Thoracic aorta (tissue), 2 donors: Measurements from ENCODE around the gene NRTN. TPM values are rescaled to one million over a fixed set of nuclear protein-coding genes. Genes with fewer than 3 reads are reported as not detected.

Experiments
- ATAC-seq: fragments of 150-250 bp; one replicate; pipeline ENCODE4 v1.8.0; 2017; ENCODE audit warnings: low read depth; ENCODE audit not compliant: insufficient number of reproducible peaks, low FRiP score
- DNase-seq: peaks from one replicate; pipeline ENCODE4 v3.0.0-alpha.2; 2020; ENCODE audit warnings: low spot score
- H3K27ac ChIP-seq, 2 donors: fragments of 200-600 bp; sonication (generic); 1 replicate in 1 of 2; 2 replicates in 1 of 2; pipeline ENCODE4 v1.5.1; 2016; ENCODE audit warnings: mild to moderate bottlenecking in 2 of 2, moderate library complexity in 2 of 2
- H3K27me3 ChIP-seq: fragments of 200-600 bp; sonication (generic); replicated peaks from 2 replicates; pipeline ENCODE4 v1.6.0; 2016; ENCODE audit warnings: mild to moderate bottlenecking; ENCODE audit not compliant: insufficient read depth
- H3K36me3 ChIP-seq: fragments of 200-600 bp; sonication (generic); one replicate; pipeline ENCODE4 v1.5.1; 2016
- H3K4me1 ChIP-seq, 2 donors: fragments of 200-600 bp; sonication (generic); 1 replicate in 1 of 2; 2 replicates in 1 of 2; pipeline versions ENCODE4 v1.5.1 to v1.6.0; 2016; ENCODE audit warnings: low read depth in 2 of 2, mild to moderate bottlenecking in 1 of 2; ENCODE audit not compliant: control insufficient read depth in 1 of 2
- H3K4me3 ChIP-seq: fragments of 200-600 bp; sonication (generic); 2 replicates; pipeline ENCODE4 v1.5.1; 2016; ENCODE audit warnings: mild to moderate bottlenecking
- H3K9me3 ChIP-seq: fragments of 200-600 bp; sonication (generic); 2 replicates; pipeline ENCODE4 v1.5.1; 2016
- CTCF ChIP-seq: fragments of 200-600 bp; sonication (generic); IDR thresholded peaks from one replicate; pipeline ENCODE4 v1.5.1; 2019; ENCODE audit warnings: antibody characterized with exemption
- total RNA-seq, 2 donors: library from RNA; depleted of rRNA; stranded (reverse); fragments of >200 nt; gene quantifications; one replicate each; pipeline versions ENCODE4 v1.1.0 to v1.2.3, GENCODE V29; 2016

Gene NRTN
- total RNA-seq, 2 donors from 2014 or later, result not detected

GRCh38 chr19:5790559-5791520 lies 14.0 kb upstream of the NRTN start, which contains the start of gene DUS3L:
DUS3L (minus strand) TSS chr19:5791163; CDS start chr19:5791141, 22 bp downstream.
- Histone ChIP-seq H3K36me3 (peaks cover 29% of the 10 kb centered on the region), H3K4me3 (peak within 1 kb of the TSS; percentile 81), H3K27ac (peak within 1 kb of the TSS; percentile 89 to 93), H3K9me3 (no peaks in the 10 kb centered on the region), H3K27me3 (no peaks in the 10 kb centered on the region), H3K4me1 (peaks cover 5 to 6% of the 10 kb centered on the region in 2 donors)
- ATAC-seq (peak; percentile 88), DNase-seq (peak; percentile 90)
- TF ChIP-seq CTCF, result no peak

GRCh38 chr19:5792224-5792623 lies 12.6 kb upstream of the NRTN start:
- DNase-seq, result no peak
- Histone ChIP-seq H3K4me1 (peaks cover 5 to 6% of the 10 kb centered on the region in 2 donors), H3K27ac (no peak overlapping the region), H3K27me3 (no peaks in the 10 kb centered on the region), H3K36me3 (peaks cover 17% of the 10 kb centered on the region), H3K9me3 (no peaks in the 10 kb centered on the region), H3K4me3 (no peak overlapping the region)
- no peak for ATAC-seq
- no peak for TF ChIP-seq CTCF

GRCh38 chr19:5793188-5793587 lies 11.7 kb upstream of the NRTN start:
- DNase-seq (no peak), ATAC-seq (no peak)
- Histone ChIP-seq H3K4me1 (peaks cover 5 to 6% of the 10 kb centered on the region in 2 donors), H3K27me3 (no peaks in the 10 kb centered on the region), H3K9me3 (no peaks in the 10 kb centered on the region), H3K27ac (no peak overlapping the region), H3K36me3 (peaks cover 15% of the 10 kb centered on the region), H3K4me3 (no peak overlapping the region)
- TF ChIP-seq CTCF, result no peak

- DNase-seq (no peak), ATAC-seq (no peak)
- Histone ChIP-seq H3K9me3 (no peaks in the 10 kb centered on the region), H3K4me3 (no peak overlapping the region), H3K36me3 (no peaks in the 10 kb centered on the region), H3K4me1 (no peaks in the 10 kb centered on the region), H3K27ac (no peak overlapping the region), H3K27me3 (no peaks in the 10 kb centered on the region)
- TF ChIP-seq CTCF, result no peak
These were observed 9.4 kb upstream of the NRTN start for GRCh38 chr19:5795382-5795919.

GRCh38 chr19:5798244-5798643 lies 6.6 kb upstream of the NRTN start:
- peaks cover 11% of the 10 kb centered on the region for H3K27me3 ChIP-seq
- no peak overlapping the region for H3K27ac ChIP-seq
- no peaks in the 10 kb centered on the region for H3K9me3 ChIP-seq
- H3K4me3 ChIP-seq, result no peak overlapping the region
- DNase-seq, result no peak
- ATAC-seq, result no peak
- H3K4me1 ChIP-seq, result no peaks in the 10 kb centered on the region
- H3K36me3 ChIP-seq, result no peaks in the 10 kb centered on the region
- TF ChIP-seq CTCF, result no peak
